OCI-LY3 (cell line): Measurements from ENCODE around the gene ARHGAP30.

Experiments
- H2AFZ ChIP-seq: fragments of 200-600, 300-600 bp; shearing (Covaris generic); 2 replicates; pipeline ENCODE4 v1.6.0; 2014; ENCODE audit warnings: antibody characterized with exemption, low read depth, low read length
- H3K27ac ChIP-seq: fragments of 200-600, 300-600 bp; sonication (generic); 2 replicates; pipeline ENCODE4 v1.5.1; 2014; ENCODE audit warnings: mild to moderate bottlenecking, low read length, moderate library complexity, mixed read lengths
- H3K27me3 ChIP-seq: fragments of 200-600, 300-600 bp; sonication (generic); 2 replicates; pipeline ENCODE4 v1.6.1; 2014; ENCODE audit warnings: low read depth, low read length, mixed read lengths
- H3K36me3 ChIP-seq: fragments of 200-600, 300-600 bp; sonication (generic); replicated peaks from 2 replicates; pipeline ENCODE3; 2014; ENCODE audit warnings: low read depth, low read length, mixed read lengths
- H3K4me1 ChIP-seq: fragments of 300-600, 200-600 bp; sonication (generic); 2 replicates; pipeline ENCODE4 v1.6.1; 2014; ENCODE audit warnings: low read length, mixed read lengths
- H3K4me2 ChIP-seq: fragments of 200-600, 300-600 bp; sonication (generic); 2 replicates; pipeline ENCODE4 v1.6.1; 2014; ENCODE audit warnings: low read length, mixed read lengths
- H3K4me3 ChIP-seq: fragments of 300-600, 200-600 bp; sonication (generic); 2 replicates; pipeline ENCODE4 v1.5.1; 2014; ENCODE audit warnings: antibody characterized with exemption, mild to moderate bottlenecking, low read length, moderate library complexity
- H3K79me2 ChIP-seq: fragments of 300-600, 200-600 bp; shearing (Covaris generic); 2 replicates; pipeline ENCODE4 v1.6.1; 2014; ENCODE audit warnings: mild to moderate bottlenecking, low read length, mixed read lengths
- H3K9ac ChIP-seq: fragments of 300-600, 200-600 bp; shearing (Covaris generic); 2 replicates; pipeline ENCODE4 v1.6.0; 2014; ENCODE audit warnings: mild to moderate bottlenecking, low read length, moderate library complexity
- H3K9me3 ChIP-seq: fragments of 200-600, 300-600 bp; shearing (Covaris generic); 2 replicates; pipeline ENCODE4 v1.6.1; 2014; ENCODE audit warnings: low read length, mixed read lengths; ENCODE audit not compliant: insufficient read depth
- H4K20me1 ChIP-seq: fragments of 200-600, 300-600 bp; sonication (generic); 2 replicates; pipeline ENCODE4 v1.6.1; 2016; ENCODE audit warnings: low read length, mixed read lengths; ENCODE audit not compliant: insufficient read depth
- CTCF ChIP-seq: fragments of 200-600, 300-600 bp; sonication (generic); IDR thresholded peaks from 2 replicates; pipeline ENCODE4 v1.5.1; 2014; ENCODE audit warnings: antibody characterized with exemption, low read length, low read depth
- EZH2phosphoT487 ChIP-seq: fragments of 200-600 bp; shearing (Covaris generic); IDR thresholded peaks from 2 replicates; pipeline ENCODE4 v1.6.1; 2018; ENCODE audit warnings: antibody characterized with exemption, mixed run types, low read depth

ARHGAP30 gene

GRCh38 chr1:161085165-161085564 lies 15.5 kb upstream of the ARHGAP30 start:
- Histone ChIP-seq H2AFZ (no peak overlapping the region), H3K27me3 (no peaks in the 10 kb centered on the region), H3K4me1 (no peaks in the 10 kb centered on the region), H3K9ac (no peak overlapping the region), H3K4me2 (no peak overlapping the region), H3K9me3 (no peaks in the 10 kb centered on the region), H3K27ac (no peak overlapping the region), H3K4me3 (no peak overlapping the region), H4K20me1 (no peaks in the 10 kb centered on the region), H3K79me2 (no peaks in the 10 kb centered on the region), H3K36me3 (no peaks in the 10 kb centered on the region)
- TF ChIP-seq CTCF = no peak
- no peak for TF ChIP-seq EZH2phosphoT487

GRCh38 chr1:161084597-161084988 lies 14.9 kb upstream of the ARHGAP30 start:
- Histone ChIP-seq H3K9me3 (no peaks in the 10 kb centered on the region), H3K27me3 (no peaks in the 10 kb centered on the region), H3K4me3 (no peak overlapping the region), H3K79me2 (no peaks in the 10 kb centered on the region), H3K4me2 (no peak overlapping the region), H2AFZ (no peak overlapping the region), H4K20me1 (no peaks in the 10 kb centered on the region), H3K27ac (no peak overlapping the region), H3K4me1 (no peaks in the 10 kb centered on the region), H3K36me3 (no peaks in the 10 kb centered on the region), H3K9ac (no peak overlapping the region)
- TF ChIP-seq CTCF (no peak), EZH2phosphoT487 (no peak)

- Histone ChIP-seq H3K4me3 (no peak overlapping the region), H3K36me3 (no peaks in the 10 kb centered on the region), H3K27ac (no peak overlapping the region), H2AFZ (no peak overlapping the region), H3K27me3 (no peaks in the 10 kb centered on the region), H3K4me1 (no peaks in the 10 kb centered on the region), H3K9me3 (no peaks in the 10 kb centered on the region), H4K20me1 (no peaks in the 10 kb centered on the region), H3K79me2 (no peaks in the 10 kb centered on the region), H3K9ac (no peak overlapping the region), H3K4me2 (no peak overlapping the region)
- TF ChIP-seq CTCF = no peak
- TF ChIP-seq EZH2phosphoT487 = no peak
These were observed 14.3 kb upstream of the ARHGAP30 start for GRCh38 chr1:161083748-161084596.

GRCh38 chr1:161082996-161083747 lies 13.5 kb upstream of the ARHGAP30 start:
- Histone ChIP-seq H3K9me3 (no peaks in the 10 kb centered on the region), H3K27ac (no peak overlapping the region), H3K27me3 (no peaks in the 10 kb centered on the region), H3K4me2 (no peak overlapping the region), H2AFZ (no peak overlapping the region), H4K20me1 (no peaks in the 10 kb centered on the region), H3K4me3 (no peak overlapping the region), H3K4me1 (no peaks in the 10 kb centered on the region), H3K79me2 (no peaks in the 10 kb centered on the region), H3K9ac (no peak overlapping the region), H3K36me3 (no peaks in the 10 kb centered on the region)
- no peak for TF ChIP-seq CTCF
- no peak for TF ChIP-seq EZH2phosphoT487
